B cell (primary cell): ENCODE measurements around the gene VPS26A. TPM values are rescaled to one million over a fixed set of nuclear protein-coding genes. Genes with fewer than 3 reads are reported as not detected.

ENCODE experiments used
- ATAC-seq: fragments of 200-7000 bp; cut with Tn5 transposase; one replicate; pipeline ENCODE4 v1.10.0; 2021; ENCODE audit warnings: low read depth, mild to moderate bottlenecking, moderate number of reproducible peaks, moderate library complexity
- CTCF ChIA-PET: fragments of 350-600 bp; sonication (Branson Sonifier 250); formaldehyde crosslinking; loops from one replicate; lab custom pipeline; 2021; ENCODE audit warnings: antibody characterized with exemption, inconsistent platforms; lab: Charles Lee
- POLR2A ChIA-PET: fragments of 350-600 bp; sonication (Branson Sonifier 250); formaldehyde crosslinking; loops from one replicate; lab custom pipeline; 2021; ENCODE audit warnings: antibody characterized with exemption; lab: Charles Lee
- DNase-seq: peaks from one replicate; pipeline ENCODE4 v3.0.0; 2013
- H2AFZ ChIP-seq: 2 replicates; pipeline ENCODE4 v1.6.1; 2012; ENCODE audit warnings: mild to moderate bottlenecking, low read depth, low read length; ENCODE audit not compliant: insufficient read depth, poor library complexity, severe bottlenecking
- H3K27ac ChIP-seq, 2 donors: 1 replicate in 1 of 2; 2 replicates in 1 of 2; pipeline ENCODE4 v1.5.1; 2012 to 2013; ENCODE audit warnings: low read length in 2 of 2, mild to moderate bottlenecking in 2 of 2, moderate library complexity in 1 of 2
- H3K27me3 ChIP-seq, 4 experiments: fragments of 200-600 bp in 1 of 4; sonication (generic) in 1 of 4; replicated peaks in 1 of 4; 1 replicate in 2 of 4; 2 replicates in 2 of 4; pipeline versions ENCODE4 v1.6.1 to v1.7.0; 2013 to 2016; ENCODE audit warnings: low read length in 3 of 4, mild to moderate bottlenecking in 2 of 4, mixed read lengths in 1 of 4, moderate library complexity in 1 of 4; ENCODE audit not compliant: insufficient read depth in 4 of 4, control insufficient read depth in 3 of 4; ENCODE audit errors: control extremely low read depth in 1 of 4
- H3K36me3 ChIP-seq, 2 experiments: replicated peaks in 1 of 2; 1 replicate in 1 of 2; 2 replicates in 1 of 2; pipeline versions ENCODE4 v1.6.1 to v1.7.1; 2013; ENCODE audit warnings: low read length in 1 of 2; ENCODE audit not compliant: insufficient read depth in 2 of 2, control insufficient read depth in 1 of 2; ENCODE audit errors: control extremely low read depth in 1 of 2, extremely low read depth in 1 of 2
- H3K4me1 ChIP-seq, 2 donors: fragments of 200-600 bp in 1 of 2; sonication (generic) in 1 of 2; 1 replicate in 1 of 2; 2 replicates in 1 of 2; pipeline versions ENCODE4 v1.5.1 to v1.6.1; 2013 to 2017; ENCODE audit warnings: low read length in 2 of 2; ENCODE audit not compliant: control insufficient read depth in 2 of 2, insufficient read depth in 2 of 2
- H3K4me2 ChIP-seq: replicated peaks from 2 replicates; pipeline ENCODE3; 2012; ENCODE audit warnings: mild to moderate bottlenecking, low read depth, low read length; ENCODE audit not compliant: poor library complexity, severe bottlenecking
- H3K4me3 ChIP-seq, 5 experiments: fragments of 200-600 bp in 1 of 5; sonication (generic) in 1 of 5; 1 replicate in 3 of 5; 2 replicates in 2 of 5; pipeline versions ENCODE4 v1.5.1 to v1.7.0; 2011 to 2016; ENCODE audit warnings: low read length in 4 of 5, mild to moderate bottlenecking in 4 of 5, low read depth in 2 of 5, control low read depth in 1 of 5, moderate library complexity in 1 of 5; ENCODE audit not compliant: insufficient read depth in 1 of 5; ENCODE audit errors: control extremely low read depth in 1 of 5, extremely low read depth in 1 of 5
- H3K79me2 ChIP-seq: fragments of 200-600 bp; sonication (generic); one replicate; pipeline ENCODE4 v1.6.0; 2016; ENCODE audit warnings: low read length; ENCODE audit not compliant: control insufficient read depth, insufficient read depth
- H3K9ac ChIP-seq: fragments of 200-600 bp; sonication (generic); 2 replicates; pipeline ENCODE4 v1.6.1; 2017; ENCODE audit warnings: mild to moderate bottlenecking, low read length, moderate library complexity
- H3K9me3 ChIP-seq, 3 donors: one replicate each; pipeline versions ENCODE4 v1.6.1 to v1.7.1; 2013; ENCODE audit warnings: low read length in 2 of 3; ENCODE audit not compliant: control insufficient read depth in 2 of 3, insufficient read depth in 1 of 3; ENCODE audit errors: control extremely low read depth in 1 of 3
- H4K20me1 ChIP-seq: 2 replicates; pipeline ENCODE4 v1.6.0; 2012; ENCODE audit warnings: mild to moderate bottlenecking, low read length; ENCODE audit not compliant: insufficient read depth, control insufficient read depth, poor library complexity, severe bottlenecking
- H3K27ac Mint-ChIP-seq: one replicate; pipeline ENCODE4 v1.8.0; 2021; ENCODE audit warnings: mixed read lengths
- H3K27me3 Mint-ChIP-seq: one replicate; pipeline ENCODE4 v1.8.0; 2021; ENCODE audit warnings: mixed read lengths
- H3K4me1 Mint-ChIP-seq: one replicate; pipeline ENCODE4 v1.8.0; 2021; ENCODE audit warnings: mixed read lengths
- H3K4me3 Mint-ChIP-seq: one replicate; pipeline ENCODE4 v1.8.0; 2021; ENCODE audit warnings: mixed read lengths
- H3K9me3 Mint-ChIP-seq: one replicate; pipeline ENCODE4 v1.8.0; 2022; ENCODE audit warnings: mixed read lengths; ENCODE audit not compliant: insufficient read depth
- CTCF ChIP-seq: fragments of 200-600 bp; IDR thresholded peaks from one replicate; pipeline ENCODE4 v1.8.0; 2022; ENCODE audit warnings: antibody characterized with exemption, mild to moderate bottlenecking
- EZH2 ChIP-seq: IDR thresholded peaks from 2 replicates; pipeline ENCODE4 v1.6.1; 2012; ENCODE audit warnings: borderline replicate concordance, low read depth, mild to moderate bottlenecking, moderate library complexity, low read length; ENCODE audit not compliant: insufficient read depth, poor library complexity, severe bottlenecking
- WGBS: methylation state at CpG from one replicate; pipeline ENCODE4 v1.1.5; 2013; ENCODE audit warnings: missing lambda C conversion rate; ENCODE audit not compliant: insufficient coverage; 5-methylcytosine and 5-hydroxymethylcytosine counted together
- intact Hi-C: fragments of 100-400 bp; cut with micrococcal nuclease; formaldehyde crosslinking; loops from one replicate; pipeline ENCODE4 v1.10.0; 2022
- polyA plus RNA-seq: library from polyadenylated mRNA; depleted of rRNA; stranded (reverse); fragments of >200 nt; gene quantifications from 2 replicates; pipeline ENCODE4 v1.2.3, GENCODE V29; 2012
- total RNA-seq, 2 donors: library from RNA; stranded (reverse); fragments of 120-200 nt in 1 of 2; gene quantifications; 1 replicate in 1 of 2; 2 replicates in 1 of 2; pipeline versions ENCODE4 v1.2.3 to v1.2.4, GENCODE V29; 2013 to 2022

The VPS26A gene
- total and polyA plus RNA-seq, 2 donors (not counting 1 experiment from before 2014, with no cell fraction given) = 5.0 to 29.9 TPM

GRCh38 chr10:69186524-69186923 lies 62.5 kb downstream of the VPS26A start:
- H3K4me1 ChIP-seq = peaks cover under 1 to 1% of the 10 kb centered on the region in 2 donors
- H4K20me1 ChIP-seq = peaks cover 2% of the 10 kb centered on the region
- no CpG with 5 or more reads among the region's 1 CpG for WGBS
- no peaks in the 10 kb centered on the region for H3K9me3 Mint-ChIP-seq
- DNase-seq (no peak), ATAC-seq (no peak)
- no peak overlapping the region for H3K27ac Mint-ChIP-seq
- CTCF ChIA-PET = no interaction called here
- POLR2A ChIA-PET = no interaction called here
- H3K36me3 ChIP-seq = peaks cover 1 to 63% of the 10 kb centered on the region in 2 experiments
- intact Hi-C loops = no loop called here
- H3K4me1 Mint-ChIP-seq = peaks cover 16% of the 10 kb centered on the region
- peaks cover 46% of the 10 kb centered on the region for H3K79me2 ChIP-seq
- no peak overlapping the region for H3K4me3 Mint-ChIP-seq
- H2AFZ ChIP-seq = no peak overlapping the region
- no peak overlapping the region for H3K27ac ChIP-seq
- H3K4me3 ChIP-seq = no peak overlapping the region
- H3K27me3 Mint-ChIP-seq = no peaks in the 10 kb centered on the region
- no peak overlapping the region for H3K4me2 ChIP-seq
- no peak overlapping the region for H3K9ac ChIP-seq
- H3K9me3 ChIP-seq = no peaks in the 10 kb centered on the region
- no peaks in the 10 kb centered on the region for H3K27me3 ChIP-seq
- TF ChIP-seq EZH2 = no peak
- no peak for TF ChIP-seq CTCF

GRCh38 chr10:69201045-69201444 lies 77.1 kb downstream of the VPS26A start:
- H3K27ac Mint-ChIP-seq = no peak overlapping the region
- Histone ChIP-seq H3K9me3 (no peaks in the 10 kb centered on the region), H2AFZ (no peak overlapping the region), H3K4me3 (no peak overlapping the region), H3K4me2 (no peak overlapping the region), H3K9ac (no peak overlapping the region), H3K27ac (no peak overlapping the region), H3K36me3 (peaks cover 1 to 48% of the 10 kb centered on the region in 2 experiments), H3K27me3 (no peaks in the 10 kb centered on the region), H4K20me1 (no peaks in the 10 kb centered on the region), H3K4me1 (peaks cover 0 to 19% of the 10 kb centered on the region in 2 donors), H3K79me2 (no peaks in the 10 kb centered on the region)
- DNase-seq (no peak), ATAC-seq (no peak)
- TF ChIP-seq EZH2 (no peak), CTCF (no peak)
- no peaks in the 10 kb centered on the region for H3K9me3 Mint-ChIP-seq
- no peaks in the 10 kb centered on the region for H3K27me3 Mint-ChIP-seq
- ChIA-PET CTCF (interaction anchor here (0.6 kb wide), 1 partner anchor 1643 kb away, joined by 3 read pairs; no protein-coding TSS in a partner anchor), POLR2A (no interaction called here)
- no peak overlapping the region for H3K4me3 Mint-ChIP-seq
- 100% methylated on average over 1 of the region's 2 CpGs for WGBS
- H3K4me1 Mint-ChIP-seq = peaks cover 12% of the 10 kb centered on the region
- intact Hi-C loops = no loop called here
